LNCaP clone FGC (cell line): ENCODE measurements around the gene TMEM131.

Source experiments
- DNase-seq: peaks from one replicate; pipeline ENCODE4 v3.0.0-alpha.2; 2011; ENCODE audit warnings: low read depth
- H3K4me3 ChIP-seq: 2 replicates; pipeline ENCODE4 v1.5.1; 2011; ENCODE audit warnings: mild to moderate bottlenecking, low read depth, low read length, control low read depth
- CTCF ChIP-seq: IDR thresholded peaks from 2 replicates; pipeline ENCODE4 v1.5.1; 2012; ENCODE audit warnings: mild to moderate bottlenecking; ENCODE audit not compliant: control insufficient read depth, insufficient read depth; ENCODE audit errors: extremely low read depth

TMEM131 gene

GRCh38 chr2:98016908-98017670 lies 21.3 kb upstream of the TMEM131 start:
- TF ChIP-seq CTCF = no peak
- no peak overlapping the region for H3K4me3 ChIP-seq
- no peak for DNase-seq

- H3K4me3 ChIP-seq = no peak overlapping the region
- no peak for TF ChIP-seq CTCF
- DNase-seq = no peak
These were observed 19.9 kb upstream of the TMEM131 start for GRCh38 chr2:98015671-98016070.

GRCh38 chr2:98014379-98014778 lies 18.6 kb upstream of the TMEM131 start:
- no peak for DNase-seq
- no peak for TF ChIP-seq CTCF
- H3K4me3 ChIP-seq = no peak overlapping the region

GRCh38 chr2:98013407-98014042 lies 17.8 kb upstream of the TMEM131 start:
- TF ChIP-seq CTCF = no peak
- H3K4me3 ChIP-seq = no peak overlapping the region
- no peak for DNase-seq

GRCh38 chr2:98012561-98012991 lies 16.8 kb upstream of the TMEM131 start:
- no peak for DNase-seq
- TF ChIP-seq CTCF = no peak
- H3K4me3 ChIP-seq = no peak overlapping the region

GRCh38 chr2:98009887-98010760 lies 14.4 kb upstream of the TMEM131 start:
- no peak overlapping the region for H3K4me3 ChIP-seq
- DNase-seq = no peak
- TF ChIP-seq CTCF = no peak
